GM19455 (cell line): Measurements from ENCODE around the gene CPNE4.

Source experiments
- ATAC-seq: cut with Tn5 transposase; IDR thresholded peaks from one replicate; pipeline ENCODE4 v1.9.1; 2021; ENCODE audit not compliant: unreplicated experiment

Gene CPNE4

GRCh38 chr3:131747466-131747865 lies 287.3 kb downstream of the CPNE4 start:
- no peak for ATAC-seq

DNA sequence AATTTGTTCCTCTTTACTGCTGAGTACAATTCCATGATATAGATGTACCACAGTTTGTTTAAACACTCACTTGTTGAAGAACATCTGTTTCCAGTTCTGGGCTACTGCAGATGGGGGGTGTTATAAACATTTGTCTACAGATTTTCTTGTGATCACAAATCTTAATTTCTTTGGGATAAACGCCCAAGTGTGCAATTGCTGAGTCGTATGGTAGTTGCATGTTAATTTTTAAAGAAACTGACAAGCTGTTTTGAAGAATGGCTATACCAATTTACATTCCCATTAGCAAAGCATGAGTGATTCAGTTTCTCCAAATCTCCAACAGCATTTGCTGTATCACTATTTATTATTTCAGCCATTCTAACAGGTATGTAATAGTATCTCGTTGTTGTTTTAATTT lies 290.0 kb downstream of the CPNE4 start:
- ATAC-seq: no peak

GRCh38 chr3:131743126-131743525 lies 291.7 kb downstream of the CPNE4 start:
- ATAC-seq: no peak

DNA sequence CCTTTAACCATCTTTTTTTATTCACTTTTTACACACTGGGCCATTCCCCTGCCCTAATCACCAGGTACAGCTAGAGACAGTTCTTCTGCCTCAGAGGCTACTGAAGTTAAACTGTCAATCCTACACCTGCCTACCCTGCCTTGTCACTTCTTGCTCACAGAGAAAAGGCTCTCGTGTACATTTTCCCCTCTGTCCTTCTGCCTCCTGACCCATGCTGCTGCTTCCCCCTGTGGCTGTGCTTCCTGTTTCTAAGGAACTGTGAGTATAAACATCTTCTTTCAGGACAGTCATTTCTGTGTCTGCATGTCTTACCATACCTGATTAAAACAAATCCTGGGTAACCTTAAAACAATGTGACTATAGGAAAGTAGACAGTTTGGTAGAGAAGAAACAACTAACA lies 295.6 kb downstream of the CPNE4 start:
- ATAC-seq: no peak

DNA sequence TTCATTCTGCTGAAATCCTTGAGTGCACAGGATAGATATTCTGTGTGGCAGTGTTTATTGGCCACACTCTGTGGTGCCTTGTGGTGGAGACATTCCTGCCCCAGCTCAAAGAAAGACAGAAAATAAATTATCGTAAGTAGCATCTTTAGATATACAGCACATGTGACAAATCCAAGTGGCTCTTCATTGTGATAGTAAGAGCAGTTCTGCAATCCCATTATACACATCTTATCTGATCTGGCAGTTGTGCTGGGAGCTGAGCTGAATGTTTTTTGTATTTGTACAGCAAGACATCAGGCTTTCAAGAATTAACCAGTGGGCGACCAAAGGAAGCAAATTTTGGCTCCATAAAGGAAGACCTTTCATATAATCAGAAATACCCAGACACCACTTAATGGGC lies 296.7 kb downstream of the CPNE4 start:
- ATAC-seq: no peak

GRCh38 chr3:131735544-131735943 lies 299.3 kb downstream of the CPNE4 start:
- no peak for ATAC-seq

DNA sequence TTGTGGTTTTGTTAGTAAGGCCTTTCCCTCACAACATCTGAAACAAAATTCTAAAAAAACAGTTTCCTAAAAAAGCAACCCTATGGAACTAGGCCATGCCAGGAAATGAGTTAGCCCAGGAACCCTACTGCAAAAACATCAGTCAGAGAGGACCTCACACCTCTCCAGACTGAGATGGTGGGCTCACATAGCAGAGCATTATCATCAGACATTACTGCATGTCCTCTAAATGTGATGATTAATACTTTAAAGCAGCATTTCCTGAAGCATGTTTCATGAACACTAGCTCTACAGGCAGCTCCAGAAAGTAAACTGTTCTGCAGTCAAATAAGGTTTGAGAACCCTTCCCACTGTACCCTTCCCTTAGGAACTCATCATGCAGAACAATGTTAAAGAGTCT lies 299.7 kb downstream of the CPNE4 start:
- no peak for ATAC-seq

- no peak for ATAC-seq
Observed at GRCh38 chr3:131733086-131733841, 301.6 kb downstream of the CPNE4 start.

- no peak for ATAC-seq
Observed at GRCh38 chr3:131731709-131732108, 303.1 kb downstream of the CPNE4 start.

- ATAC-seq: no peak
Observed at GRCh38 chr3:131730581-131730980, 304.2 kb downstream of the CPNE4 start.

- ATAC-seq: no peak
Observed at GRCh38 chr3:131729643-131730017, 305.2 kb downstream of the CPNE4 start.

DNA sequence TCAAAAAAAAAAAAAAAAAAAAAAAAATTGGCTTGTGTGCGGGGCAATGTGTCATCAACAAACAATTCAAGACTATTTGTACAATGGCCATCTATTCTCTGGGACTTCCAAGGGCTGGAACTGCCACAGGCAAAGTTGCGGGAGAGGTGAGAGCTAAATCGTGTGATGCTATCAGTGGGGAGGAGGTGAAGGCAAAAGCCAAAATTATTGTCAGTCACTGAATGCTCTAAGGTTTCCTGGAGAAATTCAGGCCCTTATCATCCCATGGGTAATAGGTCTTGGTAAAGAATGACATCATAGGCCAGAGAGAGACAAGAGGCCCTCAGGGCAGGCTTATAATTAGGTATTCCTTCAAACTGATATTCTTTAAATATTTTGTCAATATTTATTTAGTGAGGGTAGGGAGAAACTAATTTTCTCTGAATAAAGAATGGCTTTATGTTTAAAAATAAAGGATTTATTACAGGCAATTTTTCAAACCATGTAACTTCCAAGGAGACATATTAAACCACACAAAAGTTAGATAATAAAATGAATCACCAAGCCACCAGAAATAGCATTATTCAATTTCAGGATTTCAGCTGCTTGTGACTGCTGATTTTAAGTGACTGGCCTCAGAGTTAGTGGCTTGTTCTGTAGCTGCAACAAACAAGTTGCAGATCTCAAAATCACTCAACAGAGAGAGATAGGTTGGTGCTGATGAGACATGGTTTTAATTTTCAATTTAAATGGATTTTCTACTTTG lies 305.7 kb downstream of the CPNE4 start:
- ATAC-seq: no peak

- no peak for ATAC-seq
Observed at GRCh38 chr3:131725414-131725813, 309.4 kb downstream of the CPNE4 start.

DNA sequence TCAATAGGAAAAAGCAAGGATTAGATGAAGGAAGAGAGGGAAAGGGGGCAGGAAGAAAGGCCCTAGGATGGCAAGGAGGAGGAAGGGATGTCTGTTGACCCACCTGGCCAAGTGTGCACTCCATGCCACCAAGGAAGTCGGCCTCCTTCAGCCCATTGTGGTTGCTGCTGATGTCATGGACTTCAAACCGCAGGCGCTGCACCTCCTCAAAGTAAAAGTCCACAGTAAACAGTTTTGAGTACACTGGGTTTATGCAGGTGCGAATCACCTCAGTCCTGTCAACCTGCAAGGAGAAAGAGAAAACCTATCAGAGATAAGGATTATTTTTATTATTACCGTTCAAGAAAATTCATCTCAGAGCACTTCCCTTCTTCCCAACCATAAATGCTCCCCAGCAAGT lies 311.5 kb downstream of the CPNE4 start:
- ATAC-seq: no peak

DNA sequence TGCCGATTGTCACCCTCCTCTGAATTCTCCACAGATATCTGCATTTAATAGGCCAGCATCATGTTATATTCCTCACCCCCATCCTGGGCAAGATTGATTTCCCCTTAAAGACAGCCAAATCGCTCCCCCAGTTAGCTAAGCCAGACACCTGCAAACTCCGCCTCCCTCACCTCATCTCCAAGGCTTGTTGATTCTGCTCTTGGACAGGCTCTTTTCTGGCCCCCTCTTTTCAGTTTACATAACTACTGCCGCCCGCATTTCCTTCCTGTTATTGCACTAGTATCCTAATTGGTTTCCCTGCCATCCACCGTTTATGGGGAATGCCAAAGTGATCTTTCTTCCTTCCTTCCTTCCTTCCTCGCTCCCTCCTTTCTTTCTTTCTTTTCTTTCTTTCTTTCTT lies 317.3 kb downstream of the CPNE4 start:
- ATAC-seq: no peak

DNA sequence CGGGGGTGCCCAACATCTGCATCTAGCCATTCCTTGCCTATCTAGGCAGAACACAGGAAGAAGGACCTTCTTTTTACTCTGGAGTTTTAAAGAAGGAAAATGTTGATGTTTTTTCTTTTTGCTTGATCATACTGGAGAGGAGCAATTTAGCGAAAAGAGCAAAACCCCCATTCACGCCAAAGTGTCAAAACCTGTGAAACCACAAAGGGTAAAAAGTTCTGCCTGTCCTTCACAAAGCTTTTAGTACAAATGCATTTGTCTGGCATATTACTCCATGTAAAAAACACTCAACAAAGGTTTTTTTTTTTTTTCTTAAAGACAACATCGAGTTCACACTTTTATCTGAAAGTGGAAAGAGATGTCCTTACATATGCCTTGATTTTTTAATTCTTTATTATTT lies 317.9 kb downstream of the CPNE4 start:
- no peak for ATAC-seq

DNA sequence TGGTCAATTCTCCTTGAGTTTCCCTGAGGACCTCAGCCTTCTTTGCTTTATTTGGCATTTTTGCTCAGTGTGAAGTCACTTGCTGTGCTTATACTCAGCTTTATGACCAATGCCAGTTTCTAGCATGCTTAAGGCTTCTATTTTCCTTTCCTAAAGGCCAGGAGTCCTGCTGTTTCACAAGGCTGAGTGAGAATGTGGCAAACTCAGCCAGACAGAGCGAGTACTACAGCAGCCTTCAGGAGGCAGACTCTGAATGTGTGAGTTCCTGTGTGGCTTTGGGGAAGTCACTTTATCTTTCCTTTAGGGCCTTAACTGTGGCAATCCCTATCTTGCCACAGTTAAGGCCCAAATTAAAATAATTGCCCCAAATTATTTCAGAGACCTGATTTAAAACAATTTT lies 318.8 kb downstream of the CPNE4 start:
- no peak for ATAC-seq

GRCh38 chr3:131714585-131715220 lies 320.1 kb downstream of the CPNE4 start:
- ATAC-seq: peak; percentile 92

DNA sequence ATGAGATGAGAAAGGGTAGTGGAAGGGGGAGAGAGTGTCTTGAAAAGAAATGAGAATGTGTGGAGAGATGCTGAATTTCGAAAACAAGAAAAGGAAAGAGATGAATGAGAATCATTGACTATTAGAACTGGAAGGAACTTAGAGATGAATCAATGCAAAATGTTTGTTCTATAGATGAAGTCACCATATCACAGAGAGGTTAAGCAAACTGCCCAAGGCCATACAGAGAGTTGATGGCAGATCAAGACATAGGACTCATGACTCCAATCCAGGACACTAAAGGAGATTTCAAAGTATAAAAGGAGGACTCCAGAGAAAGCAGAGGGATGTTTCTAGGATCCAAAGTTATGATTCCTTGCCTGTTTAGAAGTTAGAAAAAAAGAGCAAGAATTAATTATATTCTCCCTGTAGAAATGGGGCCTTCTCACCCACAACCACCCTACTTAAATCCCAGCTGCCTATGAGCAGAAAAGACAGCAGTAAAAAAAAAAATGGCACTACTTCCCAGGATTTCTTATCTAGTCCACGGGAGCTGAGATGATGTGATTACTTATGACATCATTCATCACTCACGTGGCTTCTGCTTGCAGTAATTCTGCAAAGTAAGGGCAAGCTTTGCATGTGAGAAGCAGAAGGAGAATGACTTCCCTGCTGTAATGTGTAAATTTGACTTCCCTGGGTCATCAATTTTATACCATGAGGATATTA lies 321.2 kb downstream of the CPNE4 start:
- no peak for ATAC-seq

DNA sequence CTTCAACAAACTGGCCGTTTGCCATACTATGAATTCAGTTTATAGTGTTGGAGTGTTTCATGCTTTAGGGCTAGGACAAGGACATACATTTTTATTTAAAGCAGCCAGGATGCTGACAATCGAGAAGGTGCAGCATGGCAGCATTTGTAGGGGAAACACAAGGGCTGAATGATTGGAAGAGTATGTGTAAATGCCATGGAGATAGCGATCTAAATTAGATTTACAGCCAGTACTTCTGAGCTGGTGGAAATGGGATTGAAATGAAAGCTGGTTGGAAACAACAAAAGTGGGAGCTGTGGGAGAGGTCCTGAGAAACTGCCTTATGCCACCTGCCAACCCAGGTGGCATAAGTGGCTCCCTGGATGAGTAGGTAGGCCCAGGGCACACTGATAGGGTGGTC lies 322.2 kb downstream of the CPNE4 start:
- ATAC-seq: no peak

DNA sequence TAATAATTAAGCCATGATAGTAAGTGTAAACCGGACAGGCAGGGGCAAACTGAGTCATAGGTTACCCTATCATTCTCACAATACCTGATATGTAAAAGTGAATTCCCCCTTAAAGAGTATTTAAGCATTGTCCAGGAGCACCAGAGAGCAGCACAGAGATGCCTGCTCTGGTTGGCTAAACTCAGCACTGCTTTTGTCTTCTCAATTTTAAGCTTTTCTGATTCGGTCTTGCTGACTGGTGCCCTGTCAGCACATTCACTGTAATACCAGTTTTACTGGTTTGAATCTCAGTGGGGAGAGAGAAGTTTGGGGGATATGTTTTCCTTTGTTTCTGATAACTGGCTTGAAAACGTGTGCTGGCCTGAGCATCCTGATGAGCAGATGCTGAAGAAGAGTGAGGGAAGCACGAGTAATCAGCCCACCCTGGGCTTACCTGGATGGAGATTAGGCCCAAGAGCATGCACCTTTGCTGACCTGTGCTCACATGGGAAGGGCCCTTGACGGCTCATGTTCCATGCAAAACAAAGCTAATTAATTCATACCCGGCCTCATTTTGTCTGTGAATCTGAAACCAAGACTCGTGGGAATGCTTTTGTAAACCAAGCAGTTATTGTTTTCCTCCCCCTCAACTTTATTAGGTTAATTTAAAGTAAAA lies 323.6 kb downstream of the CPNE4 start:
- no peak for ATAC-seq
